Body of pancreas (tissue), 4 donors: ENCODE data around the gene NR4A3. TPM values are rescaled to one million over a fixed set of nuclear protein-coding genes. Genes with fewer than 3 reads are reported as not detected.

Experiments used
- ATAC-seq: fragments of 150-250 bp; one replicate; pipeline ENCODE4 v1.9.1; 2016
- DNase-seq, 4 donors: peaks; one replicate each; pipeline ENCODE4 v3.0.0-alpha.2; 2019
- H3K27ac ChIP-seq, 4 donors: fragments of 200-600 bp; sonication (generic); 1 replicate in 3 of 4; 2 replicates in 1 of 4; pipeline versions ENCODE4 v1.5.1 to v1.6.1; 2016 to 2019; ENCODE audit warnings: mild to moderate bottlenecking in 1 of 4, mixed read lengths in 1 of 4, moderate library complexity in 1 of 4
- H3K27me3 ChIP-seq, 2 donors: fragments of 200-600 bp; sonication (generic); one replicate each; pipeline ENCODE4 v1.6.0; 2016; ENCODE audit warnings: mild to moderate bottlenecking in 1 of 2
- H3K36me3 ChIP-seq, 2 donors: fragments of 200-600 bp; sonication (generic); replicated peaks in 1 of 2; 2 replicates each; pipeline ENCODE4 v1.5.1; 2016; ENCODE audit warnings: low read depth in 2 of 2; ENCODE audit not compliant: insufficient read depth in 1 of 2
- H3K4me1 ChIP-seq: fragments of 200-600 bp; sonication (generic); one replicate; pipeline ENCODE4 v1.6.0; 2016
- H3K4me3 ChIP-seq, 2 donors: fragments of 200-600 bp; sonication (generic); 1 replicate in 1 of 2; 2 replicates in 1 of 2; pipeline ENCODE4 v1.5.1; 2016 to 2019
- H3K9me3 ChIP-seq, 3 donors: fragments of 200-600 bp; sonication (generic); 1 replicate in 2 of 3; 2 replicates in 1 of 3; pipeline ENCODE4 v1.5.1; 2016
- POLR2A ChIP-seq, 3 donors: fragments of 450-650 bp; IDR thresholded peaks; one replicate each; pipeline ENCODE4 v1.6.1; 2016; ENCODE audit warnings: antibody characterized with exemption in 3 of 3, mild to moderate bottlenecking in 2 of 3
- WGBS, 2 donors: methylation state at CpG; one replicate each; pipeline ENCODE4 v1.1.5; 2017; 5-methylcytosine and 5-hydroxymethylcytosine counted together
- intact Hi-C: fragments of 100-400 bp; cut with DNase I; formaldehyde crosslinking; loops from one replicate; pipeline ENCODE4 v1.15.1; 2023
- total RNA-seq, 2 donors: library from RNA; depleted of rRNA; stranded (reverse); fragments of >200 nt; gene quantifications; one replicate each; pipeline ENCODE4 v1.1.0, GENCODE V29; 2016
- TF ChIP-seq, protein P1 (sequence below), 7 experiments: fragments of 450-650 bp in 4 of 7; fragments of 200-600 bp in 3 of 7; sonication (generic) in 3 of 7; IDR thresholded peaks; one replicate each; pipeline ENCODE4 v1.5.1; 2016 to 2019; ENCODE audit warnings: antibody characterized with exemption in 7 of 7

NR4A3 gene
- total RNA-seq, 2 donors from 2014 or later, result 1.0 to 8.9 TPM

- 80 to 91% methylated on average over 2 of the region's 2 CpGs for WGBS, 2 donors
- ATAC-seq, result no peak
- intact Hi-C loops, result no loop called here
- Histone ChIP-seq H3K4me3 (no peak overlapping the region), H3K27ac (no peak overlapping the region), H3K4me1 (no peaks in the 10 kb centered on the region), H3K36me3 (no peaks in the 10 kb centered on the region), H3K27me3 (no peaks in the 10 kb centered on the region), H3K9me3 (no peaks in the 10 kb centered on the region)
- DNase-seq, result no peak
- no peak for TF ChIP-seq POLR2A (IDR thresholded peaks at IDR 0.05)
- TF ChIP-seq, protein P1, sequence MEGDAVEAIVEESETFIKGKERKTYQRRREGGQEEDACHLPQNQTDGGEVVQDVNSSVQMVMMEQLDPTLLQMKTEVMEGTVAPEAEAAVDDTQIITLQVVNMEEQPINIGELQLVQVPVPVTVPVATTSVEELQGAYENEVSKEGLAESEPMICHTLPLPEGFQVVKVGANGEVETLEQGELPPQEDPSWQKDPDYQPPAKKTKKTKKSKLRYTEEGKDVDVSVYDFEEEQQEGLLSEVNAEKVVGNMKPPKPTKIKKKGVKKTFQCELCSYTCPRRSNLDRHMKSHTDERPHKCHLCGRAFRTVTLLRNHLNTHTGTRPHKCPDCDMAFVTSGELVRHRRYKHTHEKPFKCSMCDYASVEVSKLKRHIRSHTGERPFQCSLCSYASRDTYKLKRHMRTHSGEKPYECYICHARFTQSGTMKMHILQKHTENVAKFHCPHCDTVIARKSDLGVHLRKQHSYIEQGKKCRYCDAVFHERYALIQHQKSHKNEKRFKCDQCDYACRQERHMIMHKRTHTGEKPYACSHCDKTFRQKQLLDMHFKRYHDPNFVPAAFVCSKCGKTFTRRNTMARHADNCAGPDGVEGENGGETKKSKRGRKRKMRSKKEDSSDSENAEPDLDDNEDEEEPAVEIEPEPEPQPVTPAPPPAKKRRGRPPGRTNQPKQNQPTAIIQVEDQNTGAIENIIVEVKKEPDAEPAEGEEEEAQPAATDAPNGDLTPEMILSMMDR (IDR thresholded peaks at IDR 0.05), result no peak
Observed at GRCh38 chr9:99863955-99864354, 42.3 kb downstream of the NR4A3 start.

GRCh38 chr9:99866398-99866797 lies 44.7 kb downstream of the NR4A3 start:
- 72 to 93% methylated on average over 2 of the region's 2 CpGs for WGBS, 2 donors

GRCh38 chr9:99867536-99867935 lies 45.9 kb downstream of the NR4A3 start:
- no peak for DNase-seq
- 61 to 71% methylated on average over 3 of the region's 3 CpGs for WGBS, 2 donors
- ATAC-seq, result no peak
- H3K4me3 ChIP-seq, result no peak overlapping the region
- H3K4me1 ChIP-seq, result no peaks in the 10 kb centered on the region
- no peak overlapping the region for H3K27ac ChIP-seq
- TF ChIP-seq POLR2A (IDR thresholded peaks at IDR 0.05), result no peak
- intact Hi-C loops, result no loop called here
- no peaks in the 10 kb centered on the region for H3K36me3 ChIP-seq
- H3K9me3 ChIP-seq, result no peaks in the 10 kb centered on the region
- H3K27me3 ChIP-seq, result no peaks in the 10 kb centered on the region

More at GRCh38 chr9:99866398-99866797, 44.7 kb downstream of the NR4A3 start:
- ATAC-seq (no peak), DNase-seq (no peak)
- H3K4me3 ChIP-seq, result no peak overlapping the region
- no peaks in the 10 kb centered on the region for H3K9me3 ChIP-seq
- no peak overlapping the region for H3K27ac ChIP-seq
- intact Hi-C loops, result no loop called here
- no peaks in the 10 kb centered on the region for H3K4me1 ChIP-seq
- no peaks in the 10 kb centered on the region for H3K27me3 ChIP-seq
- TF ChIP-seq, protein P1 (IDR thresholded peaks at IDR 0.05), result no peak
- TF ChIP-seq POLR2A (IDR thresholded peaks at IDR 0.05), result no peak
- no peaks in the 10 kb centered on the region for H3K36me3 ChIP-seq

GRCh38 chr9:99867968-99868367 lies 46.3 kb downstream of the NR4A3 start:
- Histone ChIP-seq H3K4me1 (no peaks in the 10 kb centered on the region), H3K36me3 (no peaks in the 10 kb centered on the region), H3K27ac (no peak overlapping the region), H3K9me3 (no peaks in the 10 kb centered on the region), H3K27me3 (no peaks in the 10 kb centered on the region), H3K4me3 (no peak overlapping the region)
- no peak for DNase-seq
- ATAC-seq, result no peak
- intact Hi-C loops, result no loop called here
- no peak for TF ChIP-seq POLR2A (IDR thresholded peaks at IDR 0.05)
- TF ChIP-seq, protein P1 (IDR thresholded peaks at IDR 0.05), result no peak

GRCh38 chr9:99868845-99869244 lies 47.2 kb downstream of the NR4A3 start:
- intact Hi-C loops, result no loop called here
- H3K4me3 ChIP-seq, result no peak overlapping the region
- no peaks in the 10 kb centered on the region for H3K9me3 ChIP-seq
- 90 to 91% methylated on average over 2 of the region's 2 CpGs for WGBS, 2 donors
- no peak for TF ChIP-seq POLR2A (IDR thresholded peaks at IDR 0.05)
- TF ChIP-seq, protein P1 (IDR thresholded peaks at IDR 0.05), result no peak
- no peaks in the 10 kb centered on the region for H3K36me3 ChIP-seq
- H3K4me1 ChIP-seq, result no peaks in the 10 kb centered on the region
- no peak for ATAC-seq
- no peaks in the 10 kb centered on the region for H3K27me3 ChIP-seq
- DNase-seq, result no peak
- H3K27ac ChIP-seq, result no peak overlapping the region
